ENCODE data around the gene JOSD1. TPM values are rescaled to one million over a fixed set of nuclear protein-coding genes. Genes with fewer than 3 reads are reported as not detected.

JOSD1 gene
- total RNA-seq, 1 donor from 2014 or later: 106 TPM

Small RNA genes within 50 kb of the gene (small RNA-seq; reads per million reads assigned to genes)
- not detected for gene AL021707.8

Other genes with a start within 250 kb of the JOSD1 start
- not detected for gene KCNJ4, start 245.7 kb downstream of the JOSD1 start, total RNA-seq
- 3.9 TPM for gene KDELR3, start 232.8 kb downstream of the JOSD1 start, total RNA-seq
- gene DDX17, start 194.6 kb downstream of the JOSD1 start, total RNA-seq: 1,042 TPM
- gene DMC1, start 130.8 kb downstream of the JOSD1 start, total RNA-seq: 12.3 TPM
- gene FAM227A, start 44.6 kb downstream of the JOSD1 start, total RNA-seq: 0.25 TPM
- gene CBY1, start 44.3 kb downstream of the JOSD1 start, total RNA-seq: 11.8 TPM
- gene TOMM22, start 19.0 kb downstream of the JOSD1 start, total RNA-seq: 21.1 TPM
- 69.5 TPM for gene GTPBP1, start 5.0 kb upstream of the JOSD1 start, total RNA-seq
- gene SUN2, start 55.1 kb upstream of the JOSD1 start, total RNA-seq: 258 TPM
- gene DNAL4, start 93.2 kb upstream of the JOSD1 start, total RNA-seq: 14.7 TPM
- gene NPTXR, start 143.1 kb upstream of the JOSD1 start, total RNA-seq: 9.3 TPM
- 31.7 TPM for gene CBX6, start 171.3 kb upstream of the JOSD1 start, total RNA-seq

All from vagina (tissue), 1 donor.